HepG2 (cell line): ENCODE data around the gene EFNA3. TPM values are rescaled to one million over a fixed set of nuclear protein-coding genes. Genes with fewer than 3 reads are reported as not detected.

Experiments
- KIAA2018 ChIP-seq: sonication (generic); formaldehyde crosslinking; IDR thresholded peaks from 2 replicates; pipeline ENCODE4 v1.5.0; 2020; ENCODE audit warnings: mild to moderate bottlenecking, missing genetic modification reagents, borderline replicate concordance
- PAXIP1 ChIP-seq: sonication (generic); formaldehyde crosslinking; conservative IDR thresholded peaks from 2 replicates; pipeline ENCODE4 v1.4.0; 2020; ENCODE audit warnings: mild to moderate bottlenecking, missing genetic modification reagents, moderate library complexity
- TMF1 ChIP-seq: sonication (generic); formaldehyde crosslinking; IDR thresholded peaks from 2 replicates; pipeline ENCODE4 v1.8.1; 2022; ENCODE audit warnings: low read depth, missing genetic modification reagents
- WIZ ChIP-seq: sonication (generic); formaldehyde crosslinking; IDR thresholded peaks from 2 replicates; pipeline ENCODE4 v1.5.1; 2020; ENCODE audit warnings: mild to moderate bottlenecking, missing genetic modification reagents
- ZNF282 ChIP-seq: fragments of 450-650 bp; IDR thresholded peaks from 2 replicates; pipeline ENCODE4 v1.6.1; 2018; ENCODE audit not compliant: partially characterized antibody
- ZNF335 ChIP-seq: sonication (generic); formaldehyde crosslinking; IDR thresholded peaks from 2 replicates; pipeline ENCODE4 v1.4.0; 2020; ENCODE audit warnings: missing genetic modification reagents
- ZNF33B ChIP-seq: sonication (generic); formaldehyde crosslinking; IDR thresholded peaks from 2 replicates; pipeline ENCODE4 v1.5.1; 2020; ENCODE audit warnings: mild to moderate bottlenecking, missing genetic modification reagents
- ZNF496 ChIP-seq: sonication (generic); formaldehyde crosslinking; IDR thresholded peaks from 2 replicates; pipeline ENCODE4 v1.8.1; 2023; ENCODE audit warnings: mild to moderate bottlenecking, moderate library complexity, missing genetic modification reagents; ENCODE audit not compliant: insufficient replicate concordance
- ZNF550 ChIP-seq: sonication (generic); formaldehyde crosslinking; IDR thresholded peaks from 2 replicates; pipeline ENCODE4 v1.4.0; 2020; ENCODE audit warnings: mild to moderate bottlenecking, missing genetic modification reagents, borderline replicate concordance
- ZNF776 ChIP-seq: sonication (generic); formaldehyde crosslinking; IDR thresholded peaks from 2 replicates; pipeline ENCODE4 v1.4.0; 2020; ENCODE audit warnings: mild to moderate bottlenecking, missing genetic modification reagents
- polyA plus RNA-seq, 8 experiments: library from polyadenylated mRNA; depleted of rRNA in 3 of 8; stranded (reverse) in 7 of 8; unstranded in 1 of 8; fragments of >200 nt; fragmentation: Illumina TruSeq in 4 of 8; extraction: Trizol in 4 of 8; gene quantifications; 2 replicates each; pipeline versions ENCODE4 v1.2.1 to v1.2.3, GENCODE V29; 2011 to 2016; ENCODE audit warnings: low read depth in 4 of 8, missing spikeins in 1 of 8, mixed read lengths in 1 of 8; ENCODE audit not compliant: insufficient read depth in 1 of 8
- total RNA-seq, 5 experiments: library from RNA; depleted of rRNA; stranded (reverse); fragments of >200 nt; fragmentation: Illumina TruSeq; extraction: Trizol; gene quantifications; 2 replicates each; pipeline ENCODE4 v1.2.3, GENCODE V29; 2016; ENCODE audit warnings: low read depth in 1 of 5
- TF ChIP-seq, protein P1 (sequence below): sonication (generic); formaldehyde crosslinking; IDR thresholded peaks from 2 replicates; pipeline ENCODE4 v1.5.1; 2020; ENCODE audit warnings: mild to moderate bottlenecking, missing genetic modification reagents, borderline replicate concordance
- TF ChIP-seq, protein P2 (sequence below): sonication (generic); formaldehyde crosslinking; IDR thresholded peaks from 2 replicates; pipeline ENCODE4 v1.4.0; 2020; ENCODE audit warnings: missing genetic modification reagents

Gene EFNA3
- total and polyA plus RNA-seq, 2 of the 13 experiments (the other 11 are each of a cell fraction or from before 2014, with no cell fraction given): 1.0 to 5.7 TPM

GRCh38 chr1:155084722-155085503, 6.3 kb downstream of the EFNA3 start (continued):
- peak; percentile 25; the same call in 1 of the 2 replicates for TF ChIP-seq ZNF776 (CRISPR knock-in tag)
- no peak for TF ChIP-seq ZNF282
- TF ChIP-seq, protein P1, sequence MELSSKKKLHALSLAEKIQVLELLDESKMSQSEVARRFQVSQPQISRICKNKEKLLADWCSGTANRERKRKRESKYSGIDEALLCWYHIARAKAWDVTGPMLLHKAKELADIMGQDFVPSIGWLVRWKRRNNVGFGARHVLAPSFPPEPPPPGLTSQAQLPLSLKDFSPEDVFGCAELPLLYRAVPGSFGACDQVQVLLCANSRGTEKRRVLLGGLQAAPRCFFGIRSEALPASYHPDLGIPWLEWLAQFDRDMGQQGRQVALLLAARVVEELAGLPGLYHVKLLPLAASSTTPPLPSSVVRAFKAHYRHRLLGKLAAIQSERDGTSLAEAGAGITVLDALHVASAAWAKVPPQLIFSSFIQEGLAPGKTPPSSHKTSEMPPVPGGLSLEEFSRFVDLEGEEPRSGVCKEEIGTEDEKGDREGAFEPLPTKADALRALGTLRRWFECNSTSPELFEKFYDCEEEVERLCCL (CRISPR knock-in tag): 0 out of 2 replicates have a peak, but pooled peaks have one; percentile 40
- no peak for TF ChIP-seq ZNF33B
- TF ChIP-seq WIZ (CRISPR knock-in tag): no peak
- TF ChIP-seq ZNF496 (CRISPR knock-in tag): no peak
- TF ChIP-seq TMF1 (CRISPR knock-in tag): no peak
- TF ChIP-seq ZNF550 (CRISPR knock-in tag): no peak
- TF ChIP-seq, protein P2, sequence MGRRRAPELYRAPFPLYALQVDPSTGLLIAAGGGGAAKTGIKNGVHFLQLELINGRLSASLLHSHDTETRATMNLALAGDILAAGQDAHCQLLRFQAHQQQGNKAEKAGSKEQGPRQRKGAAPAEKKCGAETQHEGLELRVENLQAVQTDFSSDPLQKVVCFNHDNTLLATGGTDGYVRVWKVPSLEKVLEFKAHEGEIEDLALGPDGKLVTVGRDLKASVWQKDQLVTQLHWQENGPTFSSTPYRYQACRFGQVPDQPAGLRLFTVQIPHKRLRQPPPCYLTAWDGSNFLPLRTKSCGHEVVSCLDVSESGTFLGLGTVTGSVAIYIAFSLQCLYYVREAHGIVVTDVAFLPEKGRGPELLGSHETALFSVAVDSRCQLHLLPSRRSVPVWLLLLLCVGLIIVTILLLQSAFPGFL (CRISPR knock-in tag): no peak
- 0 out of 2 replicates have a peak, but pooled peaks have one; percentile 54 for TF ChIP-seq ZNF335 (CRISPR knock-in tag)
- TF ChIP-seq PAXIP1 (CRISPR knock-in tag): peak; percentile 44
- no peak for TF ChIP-seq KIAA2018 (CRISPR knock-in tag)
